Kidney (tissue), 14 donors: ENCODE measurements around the gene ZNF569. TPM values are rescaled to one million over a fixed set of nuclear protein-coding genes. Genes with fewer than 3 reads are reported as not detected.

Experiments
- DNase-seq, 5 donors: peaks; one replicate each; pipeline ENCODE4 v3.0.0-alpha.2; 2013 to 2020
- FAIRE-seq: peaks from 2 replicates; lab custom pipeline; 2012; peaks lifted over from hg19 to GRCh38; lab: Jason Lieb, UNC
- H3K27ac ChIP-seq, 2 donors: one replicate each; pipeline ENCODE4 v1.7.0; 2013; ENCODE audit warnings: low read depth in 2 of 2, low read length in 2 of 2, inconsistent platforms in 1 of 2
- H3K27me3 ChIP-seq: one replicate; pipeline ENCODE4 v1.7.1; 2013; ENCODE audit warnings: low read length, inconsistent platforms; ENCODE audit not compliant: control insufficient read depth, insufficient read depth
- H3K36me3 ChIP-seq, 3 donors: one replicate each; pipeline versions ENCODE4 v1.7.0 to v1.7.1; 2013; ENCODE audit warnings: low read length in 3 of 3, control low read depth in 1 of 3, inconsistent platforms in 1 of 3; ENCODE audit not compliant: insufficient read depth in 3 of 3, control insufficient read depth in 2 of 3
- H3K4me1 ChIP-seq, 3 donors: one replicate each; pipeline versions ENCODE4 v1.7.0 to v1.7.1; 2013; ENCODE audit warnings: low read length in 3 of 3, inconsistent platforms in 1 of 3, low read depth in 1 of 3; ENCODE audit not compliant: control insufficient read depth in 2 of 3, insufficient read depth in 2 of 3
- H3K4me3 ChIP-seq, 3 donors: one replicate each; pipeline versions ENCODE4 v1.7.0 to v1.8.1; 2013; ENCODE audit warnings: low read length in 3 of 3, control low read depth in 1 of 3, inconsistent platforms in 1 of 3
- H3K9ac ChIP-seq, 3 donors: one replicate each; pipeline versions ENCODE4 v1.7.0 to v1.7.1; 2013; ENCODE audit warnings: low read length in 3 of 3, control low read depth in 1 of 3, inconsistent platforms in 1 of 3
- H3K9me3 ChIP-seq, 3 donors: one replicate each; pipeline versions ENCODE4 v1.7.0 to v1.7.1; 2013; ENCODE audit warnings: low read length in 3 of 3, control low read depth in 1 of 3, inconsistent platforms in 1 of 3; ENCODE audit not compliant: control insufficient read depth in 2 of 3, insufficient read depth in 1 of 3
- CTCF ChIP-seq: IDR thresholded peaks from 3 replicates; pipeline ENCODE4 v1.5.1; 2012; ENCODE audit warnings: mild to moderate bottlenecking, moderate library complexity, borderline replicate concordance; ENCODE audit not compliant: insufficient read depth; ENCODE audit errors: extremely low read depth
- intact Hi-C: fragments of 100-400 bp; cut with DNase I; formaldehyde crosslinking; loops from one replicate; pipeline ENCODE4 v1.11.1; 2022
- polyA plus RNA-seq: library from polyadenylated mRNA; stranded (reverse); fragments of 350-450 nt; fragmentation: Illumina TruSeq; extraction: RNeasy Lipid Tissue Mini Kit (QIAGEN cat#74804); gene quantifications from one replicate; pipeline ENCODE4 v1.2.3, GENCODE V29; 2014; ENCODE audit warnings: low read depth, low replicate concordance; ENCODE audit not compliant: insufficient read depth
- total RNA-seq: library from RNA; stranded (reverse); fragmentation: NEBNext Ultra II Directional; extraction: Animal tissue kit (Norgen Biotek cat#: 25700); gene quantifications from one replicate; pipeline ENCODE4 v1.2.1, GENCODE V29; 2021
- donor health status: control.
- donor health status: control.
- donor health status: control.
- donor health status: control.
- donor health status: control.
- donor health status: DM: yes; HTN: yes; CAD: no.
- donor health status: Normal renal cell carcinoma (clear cell type).

ZNF569 gene
- total and polyA plus RNA-seq, 2 donors from 2014 or later = 2.7 to 6.9 TPM

GRCh38 chr19:37467608-37468090 is 405 bp upstream of the ZNF569 start:
- Histone ChIP-seq H3K4me1 (peaks cover 0 to 11% (median 7%) of the 10 kb centered on the region in 3 donors), H3K36me3 (peaks cover 2 to 13% (median 11%) of the 10 kb centered on the region in 3 donors), H3K9ac (peak overlapping the region; percentile 65 to 84 (median 83)), H3K9me3 (peaks cover 0 to 5% (median 2%) of the 10 kb centered on the region in 3 donors), H3K27ac (peak overlapping the region; percentile 86 to 87), H3K4me3 (peak overlapping the region; percentile 94 to 97 (median 95)), H3K27me3 (no peaks in the 10 kb centered on the region)
- no peak for TF ChIP-seq CTCF
- intact Hi-C loops = no loop called here
- DNase-seq (no peak), FAIRE-seq (no peak)

GRCh38 chr19:37466277-37466797 is 907 bp downstream of the ZNF569 start:
- H3K36me3 ChIP-seq = peaks cover 7 to 13% (median 9%) of the 10 kb centered on the region in 3 donors
- peaks cover 0 to 11% (median 7%) of the 10 kb centered on the region in 3 donors for H3K4me1 ChIP-seq
- peak in 1 of 5 donors; percentile 39 for DNase-seq
- peaks cover 0 to 9% (median 9%) of the 10 kb centered on the region in 3 donors for H3K9me3 ChIP-seq
- intact Hi-C loops = no loop called here
- peak overlapping the region; percentile 86 to 87 for H3K27ac ChIP-seq
- no peak for TF ChIP-seq CTCF
- FAIRE-seq = no peak
- no peaks in the 10 kb centered on the region for H3K27me3 ChIP-seq
- peak overlapping the region; percentile 80 to 84 (median 83) for H3K9ac ChIP-seq
- peak overlapping the region; percentile 94 to 97 (median 95) for H3K4me3 ChIP-seq

- Histone ChIP-seq H3K36me3 (peaks cover 5 to 23% (median 7%) of the 10 kb centered on the region in 3 donors), H3K4me3 (peak overlapping the region in 2 of 3 donors; percentile 11 to 32), H3K27me3 (no peaks in the 10 kb centered on the region), H3K4me1 (no peaks in the 10 kb centered on the region), H3K9me3 (peaks cover 17 to 91% (median 61%) of the 10 kb centered on the region in 3 donors), H3K9ac (no peak overlapping the region), H3K27ac (no peak overlapping the region)
- TF ChIP-seq CTCF = no peak
- intact Hi-C loops = no loop called here
- FAIRE-seq (no peak), DNase-seq (no peak)
Observed at GRCh38 chr19:37452500-37453245, 14.6 kb downstream of the ZNF569 start.
